Esophagus squamous epithelium (tissue), 4 donors: ENCODE results near the gene OPCML.

Experiments
- CTCF ChIP-seq, 6 experiments: fragments of 450-650 bp in 4 of 6; fragments of 200-600 bp in 2 of 6; sonication (generic) in 2 of 6; IDR thresholded peaks; one replicate each; pipeline ENCODE4 v1.5.1; 2016 to 2019; ENCODE audit warnings: antibody characterized with exemption in 6 of 6, mild to moderate bottlenecking in 4 of 6, moderate library complexity in 4 of 6
- POLR2A ChIP-seq, 4 donors: fragments of 450-650 bp; IDR thresholded peaks; one replicate each; pipeline ENCODE4 v1.6.1; 2017; ENCODE audit warnings: antibody characterized with exemption in 4 of 4, mild to moderate bottlenecking in 4 of 4, moderate library complexity in 3 of 4

- TF ChIP-seq CTCF (IDR thresholded peaks at IDR 0.05) (no peak), POLR2A (IDR thresholded peaks at IDR 0.05) (no peak)
Observed at GRCh38 chr11:132429685-132430084, 1102.6 kb downstream of the OPCML start.
